NOMO-1 treated with dmso at 0.1 percent for 144 hours (cell line): ENCODE measurements around the gene SP110.
"Not testable (repeated sequence)": the region's sequence is repeated elsewhere in the genome, so short reads cannot be mapped to it uniquely, and the experiment has no call there.

ENCODE experiments used
- DNase-seq: peaks from one replicate; lab custom pipeline; 2025; ENCODE audit not compliant: unreplicated experiment; lab: John Stamatoyannopoulos, UW

SP110 gene

GRCh38 chr2:230225486-230225885 is 5.7 kb upstream of the SP110 start, which contains the start of gene SP140:
Gene SP140, plus strand, starts transcription at chr2:230225736. Its CDS starts 109 bp downstream, at chr2:230225845.
- peak; percentile 80 for DNase-seq

- no peak for DNase-seq
These were observed 4.7 kb upstream of the SP110 start for GRCh38 chr2:230224458-230224857.

- not testable (repeated sequence) for DNase-seq
These were observed 3.0 kb upstream of the SP110 start for GRCh38 chr2:230222829-230223228.

GRCh38 chr2:230221493-230221892 is 1.7 kb upstream of the SP110 start:
- DNase-seq: no peak

- no peak for DNase-seq
These were observed 674 bp upstream of the SP110 start for GRCh38 chr2:230220347-230220969.

- DNase-seq: peak; percentile 57
These were observed 1.4 kb downstream of the SP110 start for GRCh38 chr2:230218421-230218820.

GRCh38 chr2:230217424-230217823 is 2.4 kb downstream of the SP110 start:
- DNase-seq: no peak

- DNase-seq: no peak
These were observed 3.3 kb downstream of the SP110 start for GRCh38 chr2:230216489-230216888.

- DNase-seq: peak; percentile 32
These were observed 10.2 kb downstream of the SP110 start for GRCh38 chr2:230209422-230210051.

GRCh38 chr2:230208576-230208975 is 11.2 kb downstream of the SP110 start:
- DNase-seq: no peak

GRCh38 chr2:230205721-230206120 is 14.1 kb downstream of the SP110 start:
- no peak for DNase-seq

- DNase-seq: peak; percentile 29
These were observed 14.8 kb downstream of the SP110 start for GRCh38 chr2:230205034-230205433.

GRCh38 chr2:230203110-230203676 is 16.6 kb downstream of the SP110 start:
- DNase-seq: no peak

GRCh38 chr2:230202430-230203109 is 17.2 kb downstream of the SP110 start:
- peak; percentile 16 for DNase-seq

- DNase-seq: no peak
These were observed 34.8 kb downstream of the SP110 start for GRCh38 chr2:230184727-230185578.

- DNase-seq: no peak
These were observed 38.6 kb downstream of the SP110 start for GRCh38 chr2:230181195-230181594.

- DNase-seq: no peak
These were observed 39.9 kb downstream of the SP110 start for GRCh38 chr2:230179907-230180306.

GRCh38 chr2:230178546-230179485 is 41.0 kb downstream of the SP110 start:
- DNase-seq: no peak

- DNase-seq: no peak
These were observed 42.8 kb downstream of the SP110 start for GRCh38 chr2:230176996-230177395.

- DNase-seq: no peak
These were observed 45.3 kb downstream of the SP110 start for GRCh38 chr2:230174466-230174865.
